CD4-positive, alpha-beta T cell treated with Interleukin-17A for 1 hour (primary cell): ENCODE data around the gene C11orf87.

ENCODE experiments used
- DNase-seq: peaks from one replicate; pipeline ENCODE4 v3.0.0-alpha.2; 2020

C11orf87 gene

DNA sequence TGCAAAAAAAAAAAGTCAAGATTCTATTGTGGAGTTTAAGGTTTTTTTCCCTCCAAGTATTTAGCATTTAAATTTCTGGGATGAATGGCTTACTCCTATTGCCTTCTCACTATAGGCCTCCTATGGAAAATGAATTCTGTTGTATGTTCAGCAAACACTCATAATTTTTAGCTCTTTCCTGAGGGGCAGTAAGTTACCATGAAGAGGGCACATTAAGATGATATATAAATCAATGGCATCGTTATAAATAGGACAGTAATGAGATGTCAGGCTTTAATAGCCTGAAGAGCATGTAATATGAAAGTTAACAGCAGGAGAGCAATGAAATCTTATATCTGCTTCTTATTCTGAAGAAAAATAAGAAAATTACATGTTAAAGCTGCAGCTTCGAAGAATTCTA lies 32.9 kb downstream of the C11orf87 start:
- no peak for DNase-seq
